Gastrocnemius medialis (tissue), 4 donors: Measurements from ENCODE around the gene R3HDM2. TPM values are rescaled to one million over a fixed set of nuclear protein-coding genes. Genes with fewer than 3 reads are reported as not detected.

Experiments
- ATAC-seq, 2 donors: fragments of 150-250 bp; one replicate each; pipeline ENCODE4 v1.9.1; 2016
- DNase-seq, 2 donors: peaks; one replicate each; pipeline ENCODE4 v3.0.0-alpha.2; 2019
- H3K27ac ChIP-seq, 4 donors: fragments of 200-600 bp; sonication (generic); 1 replicate in 1 of 4; 2 replicates in 3 of 4; pipeline ENCODE4 v1.5.1; 2016 to 2018; ENCODE audit warnings: mild to moderate bottlenecking in 2 of 4, moderate library complexity in 1 of 4
- H3K27me3 ChIP-seq, 3 donors: fragments of 200-600 bp; sonication (generic) in 2 of 3; 1 replicate in 1 of 3; 2 replicates in 2 of 3; pipeline versions ENCODE4 v1.5.1 to v1.6.0; 2016 to 2019; ENCODE audit warnings: mild to moderate bottlenecking in 1 of 3, moderate library complexity in 1 of 3
- H3K36me3 ChIP-seq, 2 donors: fragments of 200-600 bp; sonication (generic) in 1 of 2; one replicate each; pipeline ENCODE4 v1.5.1; 2017 to 2018
- H3K4me1 ChIP-seq, 2 donors: fragments of 200-600 bp; sonication (generic) in 1 of 2; one replicate each; pipeline ENCODE4 v1.5.1; 2016 to 2017; ENCODE audit warnings: mild to moderate bottlenecking in 2 of 2
- H3K4me3 ChIP-seq, 4 donors: fragments of 200-600 bp; sonication (generic) in 3 of 4; 1 replicate in 1 of 4; 2 replicates in 3 of 4; pipeline ENCODE4 v1.5.1; 2016 to 2019; ENCODE audit warnings: mild to moderate bottlenecking in 2 of 4
- H3K9me3 ChIP-seq, 3 donors: fragments of 200-600 bp; sonication (generic) in 2 of 3; 1 replicate in 1 of 3; 2 replicates in 2 of 3; pipeline ENCODE4 v1.5.1; 2016 to 2019
- CTCF ChIP-seq, 5 experiments: fragments of 450-650 bp in 3 of 5; fragments of 200-600 bp in 2 of 5; sonication (generic) in 2 of 5; IDR thresholded peaks in 4 of 5; conservative IDR thresholded peaks in 1 of 5; 1 replicate in 4 of 5; 2 replicates in 1 of 5; pipeline ENCODE4 v1.5.1; 2016 to 2019; ENCODE audit warnings: antibody characterized with exemption in 5 of 5, mild to moderate bottlenecking in 3 of 5, moderate library complexity in 3 of 5
- POLR2A ChIP-seq, 2 donors: fragments of 450-650 bp; IDR thresholded peaks; one replicate each; pipeline ENCODE4 v1.6.1; 2017; ENCODE audit warnings: antibody characterized with exemption in 2 of 2, mild to moderate bottlenecking in 2 of 2, moderate library complexity in 2 of 2
- in situ Hi-C, 4 donors: fragments of 200-750 bp; cut with MboI; loops; one replicate each; pipeline versions ENCODE4 v1.15.0 to v1.8.0; 2017; ENCODE audit warnings: low sequenced_read_pairs in 4 of 4
- intact Hi-C: fragments of 100-400 bp; cut with DNase I; formaldehyde crosslinking; loops from one replicate; pipeline ENCODE4 v1.15.1; 2023; ENCODE audit warnings: low total_unique reads
- total RNA-seq, 4 donors: library from RNA; depleted of rRNA; stranded (reverse); fragments of >200 nt; gene quantifications; one replicate each; pipeline versions ENCODE4 v1.1.0 to v1.2.3, GENCODE V29; 2016

The R3HDM2 gene
- total RNA-seq, 4 donors from 2014 or later = 24.1 to 27.1 (median 25.6) TPM

GRCh38 chr12:57220770-57221168 is 210.1 kb downstream of the R3HDM2 start:
- H3K4me3 ChIP-seq = no peak overlapping the region
- no peak for TF ChIP-seq CTCF (IDR thresholded peaks at IDR 0.05 in 4 of 5, conservative IDR thresholded peaks at IDR 0.05 in 1 of 5)
- TF ChIP-seq POLR2A (IDR thresholded peaks at IDR 0.05) = no peak
- peaks cover 0 to 16% of the 10 kb centered on the region in 2 donors for H3K4me1 ChIP-seq
- DNase-seq (no peak), ATAC-seq (no peak)
- H3K9me3 ChIP-seq = no peaks in the 10 kb centered on the region
- peaks cover 76 to 92% (median 79%) of the 10 kb centered on the region in 3 donors for H3K27me3 ChIP-seq
- in situ Hi-C loops = no loop called here
- no peak overlapping the region for H3K27ac ChIP-seq
- no peaks in the 10 kb centered on the region for H3K36me3 ChIP-seq
- intact Hi-C loops = no loop called here

- Histone ChIP-seq H3K27ac (no peak overlapping the region), H3K4me3 (no peak overlapping the region), H3K36me3 (no peaks in the 10 kb centered on the region), H3K9me3 (no peaks in the 10 kb centered on the region), H3K27me3 (peaks cover 76 to 92% (median 80%) of the 10 kb centered on the region in 3 donors), H3K4me1 (peaks cover 0 to 17% of the 10 kb centered on the region in 2 donors)
- ATAC-seq = no peak
- TF ChIP-seq POLR2A (IDR thresholded peaks at IDR 0.05) = no peak
- no peak for TF ChIP-seq CTCF (IDR thresholded peaks at IDR 0.05 in 4 of 5, conservative IDR thresholded peaks at IDR 0.05 in 1 of 5)
- in situ Hi-C loops (no loop called here), intact Hi-C loops (no loop called here)
- DNase-seq = no peak
Observed at GRCh38 chr12:57219993-57220754, 210.7 kb downstream of the R3HDM2 start.

- ATAC-seq = no peak
- Histone ChIP-seq H3K27ac (no peak overlapping the region), H3K27me3 (peaks cover 75 to 94% (median 79%) of the 10 kb centered on the region in 3 donors), H3K4me3 (no peak overlapping the region), H3K36me3 (no peaks in the 10 kb centered on the region), H3K4me1 (peaks cover 0 to 17% of the 10 kb centered on the region in 2 donors), H3K9me3 (no peaks in the 10 kb centered on the region)
- intact Hi-C loops = no loop called here
- in situ Hi-C loops = no loop called here
- TF ChIP-seq CTCF (IDR thresholded peaks at IDR 0.05 in 4 of 5, conservative IDR thresholded peaks at IDR 0.05 in 1 of 5) (no peak), POLR2A (IDR thresholded peaks at IDR 0.05) (no peak)
- no peak for DNase-seq
Observed at GRCh38 chr12:57219205-57219992, 211.4 kb downstream of the R3HDM2 start.

GRCh38 chr12:57218030-57218853 is 212.6 kb downstream of the R3HDM2 start:
- Histone ChIP-seq H3K4me1 (peaks cover 6 to 23% of the 10 kb centered on the region in 2 donors), H3K4me3 (no peak overlapping the region), H3K9me3 (no peaks in the 10 kb centered on the region), H3K27ac (no peak overlapping the region), H3K27me3 (peaks cover 69 to 83% (median 73%) of the 10 kb centered on the region in 3 donors), H3K36me3 (no peaks in the 10 kb centered on the region)
- in situ Hi-C loops = no loop called here
- intact Hi-C loops = no loop called here
- no peak for TF ChIP-seq POLR2A (IDR thresholded peaks at IDR 0.05)
- no peak for TF ChIP-seq CTCF (IDR thresholded peaks at IDR 0.05 in 4 of 5, conservative IDR thresholded peaks at IDR 0.05 in 1 of 5)
- no peak for DNase-seq
- no peak for ATAC-seq
